ENCODE results near the gene SOX5.
"Not testable (repeated sequence)": the region's sequence is repeated elsewhere in the genome, so short reads cannot be mapped to it uniquely, and the experiment has no call there.

SOX5 gene

DNA sequence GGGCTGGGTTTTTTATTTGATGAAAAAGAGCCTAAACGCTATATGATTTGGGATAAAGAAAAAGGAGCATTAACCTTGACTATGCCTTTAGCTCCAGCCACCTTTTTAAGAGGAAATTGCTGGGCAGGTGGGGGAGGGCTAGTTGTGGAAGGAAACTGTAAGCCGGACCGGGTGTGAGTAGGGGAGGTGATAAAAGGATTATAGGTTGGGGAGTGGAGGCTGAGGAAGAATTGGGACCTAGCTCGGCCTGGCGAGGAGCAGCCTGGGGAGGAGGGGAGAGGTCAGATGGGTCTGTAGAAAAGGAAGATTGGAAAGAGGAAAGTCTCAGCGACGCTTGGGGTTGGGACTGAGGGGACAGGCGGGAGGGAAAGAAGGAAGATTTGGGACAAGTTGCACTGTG is 439.6 kb downstream of the SOX5 start:
- H3K4me1 Mint-ChIP-seq, H3K27ac Mint-ChIP-seq, CTCF ChIA-PET, H3K27me3 Mint-ChIP-seq, H3K4me3 Mint-ChIP-seq, DNase-seq, H3K36me3 Mint-ChIP-seq: not testable (repeated sequence)
- H3K9me3 Mint-ChIP-seq, result peaks cover 19% of the 10 kb centered on the region

- H3K4me3 Mint-ChIP-seq, H3K4me1 Mint-ChIP-seq, DNase-seq, H3K36me3 Mint-ChIP-seq, H3K27me3 Mint-ChIP-seq, CTCF ChIA-PET, H3K27ac Mint-ChIP-seq: not testable (repeated sequence)
- peaks cover 19% of the 10 kb centered on the region for H3K9me3 Mint-ChIP-seq
Measured at GRCh38 chr12:23507785-23508184, 441.7 kb downstream of the SOX5 start.

- H3K27me3 Mint-ChIP-seq, CTCF ChIA-PET, H3K4me1 Mint-ChIP-seq, DNase-seq, H3K4me3 Mint-ChIP-seq, H3K36me3 Mint-ChIP-seq, H3K27ac Mint-ChIP-seq: not testable (repeated sequence)
- H3K9me3 Mint-ChIP-seq, result peaks cover 11% of the 10 kb centered on the region
Measured at GRCh38 chr12:23505736-23506135, 443.7 kb downstream of the SOX5 start.

DNA sequence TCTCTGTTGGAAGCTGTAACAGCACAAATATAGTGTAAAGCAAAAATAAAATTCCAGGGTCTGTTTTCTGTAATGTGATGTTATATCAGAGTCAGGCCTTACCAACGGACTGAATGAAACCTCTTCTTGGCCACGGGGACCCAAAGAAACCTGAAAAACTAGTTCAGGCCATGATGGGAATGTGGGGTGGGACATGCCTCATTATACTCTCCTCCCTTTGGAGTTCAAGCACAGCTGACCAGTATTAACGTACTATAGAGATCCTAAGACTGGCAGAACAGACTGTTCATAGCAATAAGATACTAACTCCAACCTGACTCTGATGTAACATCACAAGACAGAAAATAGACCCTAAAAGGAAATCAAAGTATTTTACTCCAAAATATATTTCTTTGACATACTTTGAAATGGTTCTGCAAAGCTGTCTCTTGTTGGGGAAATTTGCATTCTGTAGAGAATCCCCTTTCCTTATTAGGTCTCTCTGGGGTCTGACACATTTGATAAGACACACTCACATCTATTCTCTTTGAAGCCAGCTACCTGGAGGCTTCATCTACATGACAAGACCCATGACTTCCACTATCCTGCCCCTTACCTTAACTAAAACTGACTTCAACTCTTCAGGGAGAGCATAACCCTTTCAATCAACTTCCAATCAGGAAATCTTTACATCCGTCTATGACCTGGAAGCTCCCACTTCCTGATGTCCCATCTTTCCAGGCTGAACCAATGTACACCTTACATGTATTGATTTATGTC is 444.6 kb downstream of the SOX5 start:
- CTCF ChIA-PET, result no interaction called here
- no peaks in the 10 kb centered on the region for H3K27me3 Mint-ChIP-seq
- H3K4me1 Mint-ChIP-seq, result no peaks in the 10 kb centered on the region
- no peaks in the 10 kb centered on the region for H3K36me3 Mint-ChIP-seq
- peaks cover 6% of the 10 kb centered on the region for H3K9me3 Mint-ChIP-seq
- no peak overlapping the region for H3K27ac Mint-ChIP-seq
- no peak for DNase-seq
- H3K4me3 Mint-ChIP-seq, result no peak overlapping the region

- CTCF ChIA-PET, result no interaction called here
- Mint-ChIP-seq H3K36me3 (no peaks in the 10 kb centered on the region), H3K4me1 (no peaks in the 10 kb centered on the region), H3K27me3 (no peaks in the 10 kb centered on the region), H3K4me3 (no peak overlapping the region), H3K9me3 (peaks cover 5% of the 10 kb centered on the region), H3K27ac (no peak overlapping the region)
- DNase-seq, result no peak
Measured at GRCh38 chr12:23504043-23504442, 445.4 kb downstream of the SOX5 start.

GRCh38 chr12:23503544-23503943 is 445.9 kb downstream of the SOX5 start:
- DNase-seq, result no peak
- peaks cover 6% of the 10 kb centered on the region for H3K9me3 Mint-ChIP-seq
- H3K27me3 Mint-ChIP-seq, result no peaks in the 10 kb centered on the region
- no peaks in the 10 kb centered on the region for H3K4me1 Mint-ChIP-seq
- no peaks in the 10 kb centered on the region for H3K36me3 Mint-ChIP-seq
- no peak overlapping the region for H3K27ac Mint-ChIP-seq
- H3K4me3 Mint-ChIP-seq, result no peak overlapping the region
- CTCF ChIA-PET, result no interaction called here

DNA sequence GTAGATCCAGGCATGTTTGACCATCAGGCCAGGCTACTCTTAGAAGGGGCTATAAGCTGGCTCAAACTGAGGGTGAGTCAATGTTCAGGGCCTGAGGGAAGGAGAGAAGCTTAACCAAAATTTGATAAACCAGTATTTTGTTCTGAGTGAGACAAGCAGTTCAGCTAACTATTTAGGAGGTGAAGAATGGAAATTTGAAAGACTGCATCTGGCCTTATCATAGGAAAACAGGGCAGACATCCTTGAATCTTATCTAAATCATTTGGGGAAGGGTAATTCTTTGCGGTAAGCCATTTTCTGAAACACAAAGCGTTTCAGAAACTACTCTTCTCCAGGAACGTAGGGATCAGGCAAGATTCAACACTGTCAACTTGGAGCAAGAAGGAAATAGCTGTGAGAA is 447.2 kb downstream of the SOX5 start:
- Mint-ChIP-seq H3K4me1 (no peaks in the 10 kb centered on the region), H3K27me3 (no peaks in the 10 kb centered on the region), H3K36me3 (no peaks in the 10 kb centered on the region), H3K27ac (no peak overlapping the region), H3K9me3 (peaks cover 9% of the 10 kb centered on the region), H3K4me3 (no peak overlapping the region)
- CTCF ChIA-PET, result no interaction called here
- no peak for DNase-seq

DNA sequence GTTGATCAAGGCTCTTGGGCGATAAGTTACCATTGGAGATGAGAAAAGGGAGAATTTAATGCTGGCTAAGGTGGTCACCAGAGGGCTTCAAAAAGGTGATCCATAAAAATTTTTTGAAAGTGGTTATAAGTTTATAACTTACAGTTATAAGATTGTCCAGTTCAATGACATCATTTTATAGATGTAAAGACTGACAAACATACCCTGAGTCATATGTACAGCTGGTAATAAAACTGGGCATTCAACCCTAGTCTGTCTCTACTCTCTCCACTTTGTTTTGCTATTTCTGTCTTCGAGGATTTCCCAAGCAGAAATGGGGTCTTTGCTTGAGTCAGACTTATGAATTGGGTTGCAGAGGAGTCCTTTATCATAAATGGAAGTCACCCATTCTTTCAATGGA is 454.0 kb downstream of the SOX5 start:
- no peak for DNase-seq
- CTCF ChIA-PET, result no interaction called here
- Mint-ChIP-seq H3K36me3 (no peaks in the 10 kb centered on the region), H3K4me1 (no peaks in the 10 kb centered on the region), H3K27ac (no peak overlapping the region), H3K4me3 (no peak overlapping the region), H3K9me3 (peaks cover 5% of the 10 kb centered on the region), H3K27me3 (no peaks in the 10 kb centered on the region)

DNA sequence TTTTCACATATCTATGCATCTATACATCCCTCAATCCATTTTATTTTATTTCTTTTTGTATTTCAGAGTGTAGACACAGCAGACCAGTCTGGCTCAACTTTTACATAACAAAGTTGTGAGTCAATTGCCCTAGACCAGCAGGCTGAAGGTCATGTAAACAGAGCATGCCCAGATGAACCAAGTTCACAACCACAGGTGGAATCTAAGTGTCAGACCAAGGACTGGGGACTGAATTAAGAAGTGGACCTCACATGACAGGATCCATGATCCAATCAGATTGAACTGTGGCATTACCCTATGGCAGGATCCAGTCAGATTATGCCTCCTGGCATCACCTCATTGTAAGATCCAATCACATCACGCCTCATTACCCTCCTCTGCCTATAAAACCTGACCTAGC is 455.8 kb downstream of the SOX5 start:
- Mint-ChIP-seq H3K9me3 (peaks cover 5% of the 10 kb centered on the region), H3K27me3 (no peaks in the 10 kb centered on the region), H3K36me3 (no peaks in the 10 kb centered on the region), H3K27ac (no peak overlapping the region), H3K4me1 (no peaks in the 10 kb centered on the region), H3K4me3 (no peak overlapping the region)
- CTCF ChIA-PET, result no interaction called here
- no peak for DNase-seq

GRCh38 chr12:23491029-23491428 is 458.4 kb downstream of the SOX5 start:
- H3K9me3 Mint-ChIP-seq, CTCF ChIA-PET, H3K27me3 Mint-ChIP-seq, DNase-seq, H3K4me3 Mint-ChIP-seq, H3K27ac Mint-ChIP-seq, H3K4me1 Mint-ChIP-seq, H3K36me3 Mint-ChIP-seq: not testable (repeated sequence)

DNA sequence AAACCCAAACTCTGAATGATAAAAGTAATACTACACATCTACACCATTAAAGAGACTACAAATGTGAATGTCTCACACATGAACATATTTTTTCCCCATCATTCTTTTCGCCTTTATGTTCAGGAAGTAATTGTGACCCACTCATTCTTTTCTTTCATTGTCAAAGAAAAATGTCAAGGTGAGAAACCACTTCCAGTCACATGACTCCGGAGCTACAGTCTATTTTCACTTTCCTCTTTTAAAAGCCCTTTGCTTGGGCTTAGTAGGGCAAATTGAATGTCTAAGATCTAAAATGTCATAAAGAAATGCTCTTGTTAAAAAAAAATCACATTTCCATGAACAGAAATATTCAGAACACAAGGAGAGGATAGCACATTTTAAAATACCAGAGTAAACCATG is 461.3 kb downstream of the SOX5 start:
- Mint-ChIP-seq H3K9me3 (peaks cover 10% of the 10 kb centered on the region), H3K36me3 (no peaks in the 10 kb centered on the region), H3K4me1 (no peaks in the 10 kb centered on the region), H3K27me3 (no peaks in the 10 kb centered on the region), H3K27ac (no peak overlapping the region), H3K4me3 (no peak overlapping the region)
- DNase-seq, result no peak
- CTCF ChIA-PET, result no interaction called here

DNA sequence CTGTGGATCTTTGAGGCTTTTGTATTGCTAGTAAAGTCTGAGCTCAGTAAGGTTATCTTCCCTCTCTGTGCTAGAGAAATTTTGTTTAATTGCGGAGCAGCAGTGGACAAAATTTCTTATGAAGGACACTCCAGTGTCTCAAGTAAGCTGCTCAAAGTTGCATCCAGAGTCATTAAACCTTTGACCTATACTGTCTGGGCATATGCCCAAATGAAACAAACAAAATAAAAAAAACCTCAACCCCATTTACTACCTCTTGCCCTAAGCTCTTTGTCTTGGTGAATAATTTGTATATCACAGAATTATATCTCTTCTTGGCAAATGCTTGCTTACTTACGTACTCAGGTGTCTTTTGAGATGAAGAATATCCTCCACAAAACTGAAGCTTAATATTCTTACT is 465.2 kb downstream of the SOX5 start:
- no peaks in the 10 kb centered on the region for H3K27me3 Mint-ChIP-seq
- DNase-seq, result no peak
- H3K4me3 Mint-ChIP-seq, result no peak overlapping the region
- CTCF ChIA-PET, result no interaction called here
- peaks cover 14% of the 10 kb centered on the region for H3K9me3 Mint-ChIP-seq
- H3K4me1 Mint-ChIP-seq, result no peaks in the 10 kb centered on the region
- H3K36me3 Mint-ChIP-seq, result no peaks in the 10 kb centered on the region
- H3K27ac Mint-ChIP-seq, result no peak overlapping the region

DNA sequence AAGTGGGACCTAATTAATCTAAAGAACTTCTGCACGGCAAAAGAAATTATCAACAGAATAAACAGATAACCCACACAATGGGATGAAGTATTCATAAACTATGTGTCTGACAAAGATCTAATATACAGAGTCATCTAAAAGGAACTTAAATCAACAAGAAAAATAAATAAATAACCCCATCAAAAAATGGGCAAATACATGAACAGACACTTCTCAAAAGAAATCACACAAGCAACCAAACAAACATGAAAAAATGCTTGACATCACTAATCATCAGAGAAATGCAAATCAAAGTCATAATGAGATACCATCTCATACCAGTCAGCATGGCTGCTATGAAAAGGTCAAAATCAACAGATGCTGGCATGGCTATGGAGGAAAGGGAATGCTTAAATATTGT is 466.9 kb downstream of the SOX5 start:
- CTCF ChIA-PET, result no interaction called here
- Mint-ChIP-seq H3K27ac (no peak overlapping the region), H3K4me1 (no peaks in the 10 kb centered on the region), H3K27me3 (no peaks in the 10 kb centered on the region), H3K36me3 (no peaks in the 10 kb centered on the region), H3K9me3 (peaks cover 14% of the 10 kb centered on the region), H3K4me3 (no peak overlapping the region)
- DNase-seq, result no peak

All from activated naive CD4-positive, alpha-beta T cell treated with anti-CD3 and anti-CD28 coated beads, Interleukin-2, amount 10 ng/mL, durations not matched to agents 7 days and 5 days (primary cell).